ENCODE results near the gene IGF1R. TPM values are rescaled to one million over a fixed set of nuclear protein-coding genes. Genes with fewer than 3 reads are reported as not detected.

IGF1R gene
- total RNA-seq, 1 experiment from 2014 or later: 3.8 TPM

- intact Hi-C loops (cut with micrococcal nuclease): loop anchor here (5.0 kb wide), 1 partner anchor 46 kb away; no protein-coding TSS in a partner anchor
- Histone ChIP-seq H3K4me1 (ENCODE audit: insufficient read depth, low read length) (no peaks in the 10 kb centered on the region), H3K4me3 (ENCODE audit: low read length) (no peak overlapping the region), H3K27me3 (ENCODE audit: low read length) (peaks cover 98% of the 10 kb centered on the region), H3F3A (ENCODE audit: low read length, unreplicated experiment) (no peaks in the 10 kb centered on the region), H3K9me2 (replicated peaks; ENCODE audit: low read length) (no peaks in the 10 kb centered on the region), H4K20me1 (ENCODE audit: low read length) (no peaks in the 10 kb centered on the region), H3K27ac (ENCODE audit: low read length) (no peak overlapping the region), H3K9me3 (ENCODE audit: low read length) (no peaks in the 10 kb centered on the region), H3K36me3 (ENCODE audit: low read depth, low read length) (no peaks in the 10 kb centered on the region), H2AFZ (ENCODE audit: low read length) (no peak overlapping the region), H3K79me2 (ENCODE audit: low read length) (no peaks in the 10 kb centered on the region), H3K4me2 (ENCODE audit: low read length) (no peak overlapping the region), H3K9ac (ENCODE audit: low read length) (no peak overlapping the region)
- ChIA-PET POLR2A (ENCODE audit: unreplicated experiment) (no interaction called here), CTCF (no interaction called here)
- ATAC-seq (no peak), DNase-seq (no peak)
- TF ChIP-seq EZH2 (IDR thresholded peaks at IDR 0.05; ENCODE audit: low read length, unreplicated experiment) (no peak), EZH2phosphoT487 (IDR thresholded peaks at IDR 0.05; ENCODE audit: borderline replicate concordance, low read length) (no peak)
- TF ChIP-seq, protein P1, sequence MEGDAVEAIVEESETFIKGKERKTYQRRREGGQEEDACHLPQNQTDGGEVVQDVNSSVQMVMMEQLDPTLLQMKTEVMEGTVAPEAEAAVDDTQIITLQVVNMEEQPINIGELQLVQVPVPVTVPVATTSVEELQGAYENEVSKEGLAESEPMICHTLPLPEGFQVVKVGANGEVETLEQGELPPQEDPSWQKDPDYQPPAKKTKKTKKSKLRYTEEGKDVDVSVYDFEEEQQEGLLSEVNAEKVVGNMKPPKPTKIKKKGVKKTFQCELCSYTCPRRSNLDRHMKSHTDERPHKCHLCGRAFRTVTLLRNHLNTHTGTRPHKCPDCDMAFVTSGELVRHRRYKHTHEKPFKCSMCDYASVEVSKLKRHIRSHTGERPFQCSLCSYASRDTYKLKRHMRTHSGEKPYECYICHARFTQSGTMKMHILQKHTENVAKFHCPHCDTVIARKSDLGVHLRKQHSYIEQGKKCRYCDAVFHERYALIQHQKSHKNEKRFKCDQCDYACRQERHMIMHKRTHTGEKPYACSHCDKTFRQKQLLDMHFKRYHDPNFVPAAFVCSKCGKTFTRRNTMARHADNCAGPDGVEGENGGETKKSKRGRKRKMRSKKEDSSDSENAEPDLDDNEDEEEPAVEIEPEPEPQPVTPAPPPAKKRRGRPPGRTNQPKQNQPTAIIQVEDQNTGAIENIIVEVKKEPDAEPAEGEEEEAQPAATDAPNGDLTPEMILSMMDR (conservative IDR thresholded peaks at IDR 0.05; ENCODE audit: low read depth, low read length): no peak
- BruUV-seq (replicated peaks): no TSS peak
Measured at GRCh38 chr15:98628216-98628615, 20.1 kb upstream of the IGF1R start.

GRCh38 chr15:98635848-98636247, 12.5 kb upstream of the IGF1R start:
- Histone ChIP-seq H3K9me2 (replicated peaks; ENCODE audit: low read length) (no peaks in the 10 kb centered on the region), H3K4me3 (ENCODE audit: low read length) (no peak overlapping the region), H3K27me3 (ENCODE audit: low read length) (peaks cover 87% of the 10 kb centered on the region), H3F3A (ENCODE audit: low read length, unreplicated experiment) (no peaks in the 10 kb centered on the region), H3K4me2 (ENCODE audit: low read length) (no peak overlapping the region), H3K9ac (ENCODE audit: low read length) (no peak overlapping the region), H3K79me2 (ENCODE audit: low read length) (no peaks in the 10 kb centered on the region), H3K36me3 (ENCODE audit: low read depth, low read length) (no peaks in the 10 kb centered on the region), H4K20me1 (ENCODE audit: low read length) (no peaks in the 10 kb centered on the region), H3K27ac (ENCODE audit: low read length) (no peak overlapping the region), H3K9me3 (ENCODE audit: low read length) (no peaks in the 10 kb centered on the region), H3K4me1 (ENCODE audit: insufficient read depth, low read length) (no peaks in the 10 kb centered on the region), H2AFZ (ENCODE audit: low read length) (no peak overlapping the region)
- no TSS peak for BruUV-seq (replicated peaks)
- POLR2A ChIA-PET (ENCODE audit: unreplicated experiment): no interaction called here
- no peak for DNase-seq
- intact Hi-C loops (cut with micrococcal nuclease): no loop called here
- TF ChIP-seq, protein P1 (conservative IDR thresholded peaks at IDR 0.05; ENCODE audit: low read depth, low read length): no peak
- no peak for TF ChIP-seq EZH2phosphoT487 (IDR thresholded peaks at IDR 0.05; ENCODE audit: borderline replicate concordance, low read length)
- no peak for TF ChIP-seq EZH2 (IDR thresholded peaks at IDR 0.05; ENCODE audit: low read length, unreplicated experiment)
- ATAC-seq: no peak
- CTCF ChIA-PET: no interaction called here

GRCh38 chr15:98643115-98643514, 5.2 kb upstream of the IGF1R start:
- peaks cover 87% of the 10 kb centered on the region for H3K27me3 ChIP-seq (ENCODE audit: low read length)
- CTCF ChIA-PET: interaction anchor here (0.6 kb wide), 1 partner anchor 416 kb away, joined by 5 read pairs; no protein-coding TSS in a partner anchor
- BruUV-seq (replicated peaks): no TSS peak

More at GRCh38 chr15:98643115-98643514, 5.2 kb upstream of the IGF1R start:
- ATAC-seq (no peak), DNase-seq (no peak)
- no peaks in the 10 kb centered on the region for H3K36me3 ChIP-seq (ENCODE audit: low read depth, low read length)
- H3K4me2 ChIP-seq (ENCODE audit: low read length): no peak overlapping the region
- no peaks in the 10 kb centered on the region for H3K9me3 ChIP-seq (ENCODE audit: low read length)
- TF ChIP-seq, protein P1 (conservative IDR thresholded peaks at IDR 0.05; ENCODE audit: low read depth, low read length): no peak
- TF ChIP-seq EZH2phosphoT487 (IDR thresholded peaks at IDR 0.05; ENCODE audit: borderline replicate concordance, low read length) (no peak), EZH2 (IDR thresholded peaks at IDR 0.05; ENCODE audit: low read length, unreplicated experiment) (no peak)
- H3F3A ChIP-seq (ENCODE audit: low read length, unreplicated experiment): no peaks in the 10 kb centered on the region
- no peaks in the 10 kb centered on the region for H3K9me2 ChIP-seq (replicated peaks; ENCODE audit: low read length)
- no peaks in the 10 kb centered on the region for H3K4me1 ChIP-seq (ENCODE audit: insufficient read depth, low read length)
- intact Hi-C loops (cut with micrococcal nuclease): no loop called here
- H3K4me3 ChIP-seq (ENCODE audit: low read length): no peak overlapping the region
- POLR2A ChIA-PET (ENCODE audit: unreplicated experiment): no interaction called here
- H2AFZ ChIP-seq (ENCODE audit: low read length): no peak overlapping the region
- H3K79me2 ChIP-seq (ENCODE audit: low read length): no peaks in the 10 kb centered on the region
- no peak overlapping the region for H3K27ac ChIP-seq (ENCODE audit: low read length)
- H4K20me1 ChIP-seq (ENCODE audit: low read length): no peaks in the 10 kb centered on the region
- no peak overlapping the region for H3K9ac ChIP-seq (ENCODE audit: low read length)
